HG02885 (cell line): ENCODE results near the gene ZNF787.

Experiments used
- ATAC-seq: cut with Tn5 transposase; IDR thresholded peaks from one replicate; pipeline ENCODE4 v1.9.1; 2021; ENCODE audit warnings: mild to moderate bottlenecking; ENCODE audit not compliant: unreplicated experiment, poor library complexity

Gene ZNF787

GRCh38 chr19:56091751-56092546, 29.1 kb downstream of the ZNF787 start:
- no peak for ATAC-seq

DNA sequence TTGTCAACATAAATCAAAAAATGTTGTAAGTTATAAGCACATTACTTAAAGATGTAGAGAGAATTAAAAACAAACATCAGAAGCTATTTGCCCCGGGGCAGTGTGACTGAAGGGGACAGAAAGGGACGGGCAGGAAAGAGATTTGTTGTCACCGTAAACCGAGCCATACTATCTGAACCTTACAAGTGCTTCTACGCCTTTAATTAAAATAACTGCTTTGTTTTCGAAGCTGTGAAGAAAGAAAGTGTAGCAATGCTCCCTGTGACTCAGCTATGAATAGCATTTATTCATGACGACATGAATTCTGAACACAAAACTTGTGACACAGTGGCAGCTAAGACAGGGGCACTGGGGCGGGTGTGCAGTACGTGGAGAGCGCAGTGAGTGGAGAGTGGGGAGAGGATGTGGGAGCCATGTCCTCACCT, 30.0 kb downstream of the ZNF787 start:
- no peak for ATAC-seq

- no peak for ATAC-seq
Measured at GRCh38 chr19:56089344-56089743, 31.8 kb downstream of the ZNF787 start.

DNA sequence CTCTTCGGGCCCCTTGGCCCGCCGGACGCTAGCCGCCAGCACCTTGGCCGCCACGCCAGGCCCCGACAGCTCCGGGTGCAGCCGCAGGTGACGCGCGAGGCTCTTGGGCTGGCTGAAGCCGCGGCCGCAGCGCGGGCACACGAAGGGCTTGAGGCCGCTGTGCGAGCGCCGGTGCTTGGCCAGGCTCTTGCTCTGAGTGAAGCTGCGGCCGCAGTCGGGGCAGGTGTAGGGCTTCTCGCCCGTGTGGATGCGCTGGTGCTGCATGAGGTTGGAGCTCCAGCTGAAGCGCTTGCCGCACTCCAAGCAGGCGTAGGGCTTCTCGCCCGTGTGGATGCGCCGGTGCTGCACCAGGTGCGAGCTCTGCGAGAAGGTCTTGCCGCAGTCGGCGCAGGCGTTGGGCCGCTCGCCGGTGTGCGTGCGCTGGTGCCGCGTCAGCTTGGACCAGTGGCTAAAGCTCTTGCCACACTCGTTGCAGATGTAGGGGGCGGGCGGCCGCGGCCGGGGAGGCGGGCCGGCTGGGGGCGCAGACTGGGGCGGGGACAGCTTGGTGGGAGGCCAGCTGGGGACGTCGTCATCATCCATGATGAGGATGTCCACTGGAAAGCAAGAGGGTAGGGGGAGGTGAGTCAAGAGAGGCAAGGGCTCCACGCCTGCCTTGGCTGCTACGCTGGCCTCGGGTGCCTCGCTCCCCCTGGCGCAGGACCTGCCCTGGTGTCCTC, 32.4 kb downstream of the ZNF787 start:
- ATAC-seq, result no peak

- no peak for ATAC-seq
Measured at GRCh38 chr19:56087647-56088496, 33.2 kb downstream of the ZNF787 start.

DNA sequence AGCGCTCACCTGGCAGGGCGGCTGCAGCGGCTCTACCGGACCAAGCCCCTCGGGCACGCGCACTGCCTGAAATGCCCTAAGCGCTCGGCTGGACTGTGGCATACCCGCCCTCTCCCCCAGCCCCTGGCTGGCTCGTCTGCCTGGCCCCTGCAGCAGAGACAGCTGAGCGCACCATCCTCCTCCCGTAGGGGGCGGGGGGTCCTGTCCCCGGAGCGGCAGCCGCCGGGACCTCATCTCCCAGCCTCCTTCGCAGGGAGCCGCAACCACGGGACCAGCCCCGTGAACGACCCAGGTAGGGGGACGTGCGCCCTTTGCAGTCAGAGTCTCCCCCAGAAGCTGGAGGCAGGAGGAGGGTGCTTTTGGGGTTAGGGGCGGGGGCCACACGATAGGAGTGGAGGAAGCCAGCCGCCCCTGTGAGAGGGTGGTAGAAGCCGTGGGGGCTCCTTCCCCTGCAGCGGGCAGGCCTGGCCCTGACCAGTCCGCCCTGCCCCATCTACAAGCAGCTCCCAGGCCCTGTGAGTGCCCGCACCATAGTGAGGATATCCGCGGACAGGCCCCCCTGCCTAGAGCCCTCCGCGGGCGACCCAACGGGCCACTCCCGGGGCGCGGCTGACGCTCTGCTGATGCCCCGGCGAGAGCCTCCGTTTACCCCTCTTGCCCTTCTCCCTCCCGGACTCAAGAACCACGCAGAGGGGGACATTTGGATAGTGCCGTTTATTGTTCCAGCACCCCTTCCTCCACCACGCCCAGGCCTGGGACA, 34.2 kb downstream of the ZNF787 start:
- no peak for ATAC-seq

DNA sequence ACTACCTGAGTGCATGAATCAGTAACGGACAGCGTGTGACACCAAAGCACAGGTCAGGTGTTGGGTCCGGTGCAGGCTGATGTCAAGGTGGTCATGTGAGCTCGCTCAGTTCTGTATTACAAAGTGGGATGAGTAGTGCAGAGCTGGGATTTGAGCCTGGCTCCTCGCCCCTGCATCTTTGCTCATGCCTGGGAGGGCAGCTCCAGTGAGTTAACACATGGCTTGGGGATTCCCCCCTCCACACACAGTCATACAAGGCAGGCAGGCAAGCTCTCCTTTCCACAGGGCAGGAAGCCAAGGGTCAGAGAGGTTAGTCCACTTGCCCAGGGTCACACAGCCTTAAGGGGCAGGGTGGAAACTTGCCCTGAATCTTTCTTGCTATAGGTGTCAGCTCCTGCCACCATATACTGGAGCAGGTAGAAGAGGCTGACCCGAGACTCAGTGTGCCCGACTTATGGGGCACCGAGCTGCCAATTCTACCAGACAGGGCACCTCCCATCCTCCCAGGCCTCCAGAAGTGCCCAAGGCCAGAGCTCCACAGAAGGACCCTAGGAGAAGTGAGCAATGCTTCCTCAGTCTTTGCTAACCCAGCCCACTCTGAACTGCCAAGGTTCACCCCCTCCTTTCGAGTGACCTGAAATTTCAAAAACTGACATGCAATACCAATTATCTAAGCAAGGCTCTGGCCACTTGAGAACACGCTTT, 35.4 kb downstream of the ZNF787 start:
- no peak for ATAC-seq

DNA sequence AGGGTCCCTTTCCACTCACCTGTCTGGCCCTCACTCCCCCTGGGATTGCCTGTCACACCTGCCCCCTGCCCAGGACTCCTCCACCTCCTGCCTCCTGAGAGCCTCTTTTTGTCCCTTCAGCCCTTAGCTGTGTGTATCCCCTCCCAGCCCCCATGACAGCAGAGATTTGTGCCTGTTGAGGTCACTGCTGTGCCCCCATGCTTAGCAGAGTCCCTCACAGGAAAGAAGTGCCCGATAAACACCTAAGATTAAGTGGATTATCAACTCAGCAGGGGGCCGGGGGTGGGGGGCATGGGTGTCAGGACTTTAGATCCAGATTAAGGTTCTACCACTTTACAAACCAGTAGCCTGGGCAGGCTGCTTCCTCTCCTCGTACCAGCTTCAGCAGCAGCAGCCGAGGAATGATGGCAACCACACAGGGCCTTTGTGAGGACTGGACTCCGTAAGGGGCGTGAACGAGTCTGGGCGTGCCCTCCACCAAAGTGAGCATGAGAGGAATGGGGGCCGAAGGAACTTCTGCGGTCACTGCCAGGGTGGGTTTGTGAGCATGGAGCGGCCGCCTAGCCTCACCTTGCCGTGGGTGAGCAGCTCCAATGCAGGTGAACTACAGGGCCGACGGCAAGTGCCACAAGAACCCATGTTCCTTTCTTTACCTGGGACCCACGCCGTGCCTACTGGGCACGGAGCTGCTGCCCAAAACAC, 36.1 kb downstream of the ZNF787 start:
- ATAC-seq, result no peak

GRCh38 chr19:56083668-56084067, 37.4 kb downstream of the ZNF787 start:
- no peak for ATAC-seq

DNA sequence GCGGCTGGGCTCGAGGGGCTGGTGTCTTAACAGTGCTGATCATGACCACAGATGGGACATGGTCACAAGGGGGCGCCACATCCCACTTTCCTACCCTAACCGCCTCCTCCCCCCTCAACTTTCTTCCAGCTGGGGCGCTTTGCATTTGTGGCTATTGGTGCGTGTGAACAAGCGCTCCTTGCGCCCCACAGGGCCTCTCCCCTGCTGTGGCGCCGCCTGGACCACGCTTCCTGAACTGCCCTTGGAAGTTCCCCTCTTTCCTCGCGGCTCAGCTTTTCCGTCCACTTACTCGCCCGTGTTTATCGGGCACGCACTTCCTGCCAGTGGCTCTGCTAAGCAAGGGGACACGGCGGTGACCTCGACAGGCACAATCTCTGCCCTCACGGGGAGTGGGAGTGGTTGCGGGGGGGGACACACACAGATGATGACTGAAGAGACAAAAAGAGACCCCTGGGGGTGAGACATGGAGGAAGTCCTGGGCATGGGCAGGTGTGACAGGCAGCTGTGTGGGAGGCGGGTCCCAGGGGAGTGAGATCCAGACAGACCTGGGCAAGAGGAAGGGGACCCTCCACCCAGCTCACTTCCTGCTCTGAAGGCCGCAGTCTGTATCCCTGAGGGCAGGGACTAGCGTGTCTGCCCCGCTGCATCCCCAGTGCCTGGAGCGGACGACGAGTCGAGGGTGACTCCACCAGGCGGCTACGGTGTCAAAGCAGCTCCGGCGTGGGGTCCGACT, 40.3 kb downstream of the ZNF787 start:
- ATAC-seq, result peak; percentile 76

GRCh38 chr19:56079609-56080008, 41.5 kb downstream of the ZNF787 start:
- ATAC-seq, result no peak

GRCh38 chr19:56076498-56076897, 44.6 kb downstream of the ZNF787 start:
- ATAC-seq, result no peak

DNA sequence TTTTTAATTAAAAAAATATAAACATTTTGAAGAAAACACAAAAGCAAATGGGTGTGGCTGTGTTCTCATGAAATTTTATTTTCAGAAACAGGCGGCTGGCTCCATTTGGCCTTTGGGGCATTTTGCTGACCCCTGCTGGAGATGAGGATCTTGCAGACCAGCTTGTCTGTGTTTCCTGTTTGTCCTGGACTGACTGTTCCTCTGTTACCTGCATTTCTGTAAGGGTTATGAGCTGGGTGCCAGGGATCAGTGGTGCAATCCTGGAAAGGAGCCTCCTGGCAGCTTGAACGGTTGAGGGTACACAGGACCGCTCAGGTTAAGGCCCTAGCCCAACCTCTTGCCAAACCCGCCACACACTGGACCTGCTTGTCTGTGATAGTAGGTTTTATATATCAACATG, 49.9 kb downstream of the ZNF787 start:
- no peak for ATAC-seq

GRCh38 chr19:56069642-56070041, 51.5 kb downstream of the ZNF787 start:
- ATAC-seq, result no peak

DNA sequence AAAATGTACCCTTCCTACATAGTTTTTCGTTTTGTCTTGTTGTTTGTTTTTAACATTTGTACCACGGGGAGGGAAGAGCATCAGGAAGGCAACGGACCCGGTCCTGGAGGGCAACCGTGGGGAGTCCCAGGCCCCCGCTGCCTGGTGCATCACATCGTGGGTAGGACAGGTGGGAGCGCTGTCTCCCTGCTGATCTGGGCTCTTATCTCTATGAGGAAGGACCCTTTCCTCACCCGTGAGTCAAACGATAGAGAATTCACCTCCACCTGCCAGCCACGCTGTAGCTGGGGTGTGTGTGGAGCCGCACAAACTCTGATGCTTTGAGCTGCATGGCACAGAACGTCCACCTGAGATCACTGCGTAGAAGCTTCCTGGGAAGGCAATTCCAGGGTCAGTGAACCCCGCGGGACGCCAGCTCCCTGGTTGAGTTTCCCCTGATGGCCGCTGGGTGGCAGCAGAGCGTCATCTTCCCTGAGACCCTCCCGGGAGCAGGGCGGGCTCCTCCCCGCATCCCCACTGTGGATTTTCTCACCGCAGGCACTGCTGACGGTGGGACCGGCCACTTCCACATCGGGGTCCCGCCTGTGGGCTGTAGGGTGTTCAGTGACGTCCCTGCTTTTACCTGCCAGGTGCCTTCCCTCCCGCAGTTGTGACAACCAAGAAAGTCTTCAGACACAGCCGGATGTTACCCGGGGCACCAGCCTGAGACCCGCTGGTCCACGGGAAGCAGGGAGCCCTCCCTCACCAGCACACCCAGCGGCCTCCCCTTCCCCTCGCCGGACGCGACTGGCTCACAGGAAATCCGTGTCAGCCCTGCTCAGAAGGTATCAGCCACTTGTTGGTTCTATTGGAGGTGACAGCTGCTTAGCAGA, 54.7 kb downstream of the ZNF787 start:
- no peak for ATAC-seq

DNA sequence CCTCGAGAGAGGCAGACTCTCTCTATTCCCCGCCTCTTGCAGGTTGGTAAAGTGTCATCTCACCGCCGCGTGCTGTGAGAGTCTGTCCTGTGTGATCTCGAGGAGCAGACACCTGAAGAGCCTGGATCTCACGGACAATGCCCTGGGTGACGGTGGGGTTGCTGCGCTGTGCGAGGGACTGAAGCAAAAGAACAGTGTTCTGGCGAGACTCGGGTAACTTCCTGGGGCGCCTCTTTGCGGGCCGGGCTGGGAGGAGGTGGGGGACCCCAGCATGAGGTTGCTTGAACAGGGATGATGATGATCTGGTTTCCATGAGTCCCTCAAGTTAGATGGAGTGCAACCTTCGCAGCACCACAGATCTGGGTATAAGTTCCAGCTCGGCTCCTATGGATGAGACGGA, 67.5 kb downstream of the ZNF787 start:
- no peak for ATAC-seq
